EL (cell line): ENCODE measurements around the gene CTNND2.

ENCODE experiments used
- DNase-seq: peaks from one replicate; pipeline ENCODE4 v3.0.0-alpha.2; 2016

CTNND2 gene

GRCh38 chr5:10969684-10970180, 934.5 kb downstream of the CTNND2 start:
- DNase-seq = no peak

GRCh38 chr5:10964806-10965205, 939.4 kb downstream of the CTNND2 start:
- no peak for DNase-seq

GRCh38 chr5:10958728-10959127, 945.5 kb downstream of the CTNND2 start:
- DNase-seq = no peak

GRCh38 chr5:10949856-10950630, 954.2 kb downstream of the CTNND2 start:
- DNase-seq = no peak

GRCh38 chr5:10946050-10946449, 958.2 kb downstream of the CTNND2 start:
- no peak for DNase-seq

GRCh38 chr5:10941900-10942299, 962.3 kb downstream of the CTNND2 start:
- no peak for DNase-seq

GRCh38 chr5:10936081-10936855, 968.0 kb downstream of the CTNND2 start:
- no peak for DNase-seq

- DNase-seq = no peak
These were observed 968.7 kb downstream of the CTNND2 start for GRCh38 chr5:10935536-10935935.

- no peak for DNase-seq
These were observed 969.4 kb downstream of the CTNND2 start for GRCh38 chr5:10934783-10935355.

- DNase-seq = no peak
These were observed 971.1 kb downstream of the CTNND2 start for GRCh38 chr5:10933121-10933520.

GRCh38 chr5:10932426-10932825, 971.8 kb downstream of the CTNND2 start:
- no peak for DNase-seq

GRCh38 chr5:10927608-10928007, 976.6 kb downstream of the CTNND2 start:
- DNase-seq = no peak

- no peak for DNase-seq
These were observed 980.9 kb downstream of the CTNND2 start for GRCh38 chr5:10923310-10923709.
